HG03097 (cell line): ENCODE measurements around the gene MSI2.

ENCODE experiments used
- ATAC-seq: cut with Tn5 transposase; IDR thresholded peaks from one replicate; pipeline ENCODE4 v1.9.1; 2021; ENCODE audit not compliant: unreplicated experiment, low FRiP score

The MSI2 gene

DNA sequence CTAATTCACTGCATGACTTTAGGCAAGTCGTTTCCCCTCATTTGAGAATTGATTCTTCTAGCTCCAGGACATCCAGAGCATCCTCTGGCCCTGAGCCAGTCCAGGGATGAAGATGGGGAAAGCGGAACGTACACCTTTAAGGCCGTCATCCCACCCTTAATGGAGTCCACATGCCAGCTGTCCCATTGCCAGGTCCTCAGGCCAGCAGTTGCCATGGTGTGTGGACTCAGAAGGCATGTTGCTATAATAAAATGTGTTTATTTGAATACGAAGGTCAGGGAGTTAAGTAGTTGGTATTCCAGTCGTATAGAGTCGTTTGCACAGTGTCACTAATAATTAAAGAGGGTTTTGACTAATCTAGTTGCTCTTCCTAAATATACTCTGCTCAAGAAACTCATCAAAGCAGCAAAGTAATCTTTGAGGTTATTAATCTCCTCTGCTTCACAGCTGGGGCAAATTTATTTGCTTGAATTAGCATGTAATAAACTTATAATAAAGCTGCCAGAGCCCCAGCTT lies 458.4 kb downstream of the MSI2 start:
- ATAC-seq: no peak

DNA sequence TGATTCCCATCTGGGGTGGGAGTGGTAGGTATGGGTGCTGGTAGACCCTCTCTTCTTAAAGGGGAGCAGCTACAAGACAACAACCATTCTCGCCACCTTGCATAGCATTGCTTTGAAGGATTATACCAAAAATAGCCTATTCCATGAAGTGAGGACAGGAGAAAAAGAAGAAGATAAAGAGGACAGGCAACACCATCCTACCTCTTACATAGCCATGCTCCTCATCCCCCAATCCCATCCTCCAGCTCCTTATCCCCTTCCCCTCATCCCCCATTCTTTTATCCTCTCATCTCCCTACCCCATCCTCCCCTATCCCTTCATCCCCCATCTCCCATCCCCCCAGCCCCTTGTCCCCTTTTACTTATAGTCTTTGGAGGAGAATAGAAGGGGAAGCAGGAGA lies 459.7 kb downstream of the MSI2 start:
- ATAC-seq: no peak

- no peak for ATAC-seq
Measured at GRCh38 chr17:57718878-57719277, 462.6 kb downstream of the MSI2 start.

- no peak for ATAC-seq
Measured at GRCh38 chr17:57720386-57721035, 464.2 kb downstream of the MSI2 start.

DNA sequence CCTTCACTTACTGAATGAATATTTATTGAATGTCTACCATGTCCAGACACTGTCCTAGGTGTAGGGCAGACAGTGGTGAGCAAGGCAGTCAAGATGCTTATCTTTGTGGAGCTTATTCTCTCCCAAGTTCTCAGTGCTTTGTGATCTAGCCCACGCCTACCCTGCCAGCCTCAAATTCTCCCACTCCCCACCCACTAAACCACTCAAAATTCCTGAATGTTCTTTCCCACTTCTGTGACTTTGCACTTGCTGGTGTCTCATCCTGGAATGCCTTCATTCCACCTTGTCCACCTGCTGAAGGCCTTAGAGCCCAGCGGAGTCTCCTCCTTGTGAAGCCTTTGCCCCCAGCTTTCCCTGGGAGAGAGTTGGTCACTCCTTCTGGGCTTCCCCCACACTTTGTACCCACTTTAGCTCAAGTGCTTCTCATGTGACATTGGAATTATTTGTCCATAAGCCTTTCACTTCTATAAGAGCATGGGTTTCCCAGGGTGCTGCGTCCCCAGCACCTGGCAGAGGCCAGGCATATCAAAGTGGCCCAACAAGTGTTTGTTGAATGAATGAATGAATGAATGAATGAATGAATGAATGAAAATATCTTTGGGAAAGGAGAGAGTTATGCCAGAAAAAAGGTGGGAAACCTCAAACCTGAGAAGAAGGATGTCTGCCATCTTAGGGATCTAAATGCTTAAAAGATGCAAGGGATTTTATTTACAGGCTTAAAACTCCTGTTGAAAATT lies 465.8 kb downstream of the MSI2 start:
- no peak for ATAC-seq

DNA sequence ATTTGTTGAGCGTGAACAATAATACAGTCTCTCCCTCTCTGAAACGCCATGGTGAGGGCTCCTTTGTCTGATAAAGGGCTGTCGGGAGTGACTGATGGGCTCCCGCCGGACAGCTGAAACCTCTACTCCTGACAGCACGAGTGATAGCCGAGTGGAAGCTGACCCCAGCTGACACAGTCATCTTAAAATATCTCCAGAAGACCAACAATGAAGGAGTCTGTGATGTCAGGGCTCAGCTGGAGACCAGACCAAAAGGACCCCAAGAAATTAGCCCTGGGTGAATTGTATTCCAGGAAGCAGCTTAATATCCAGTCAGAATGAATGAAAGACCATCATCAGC lies 466.4 kb downstream of the MSI2 start:
- ATAC-seq: no peak

DNA sequence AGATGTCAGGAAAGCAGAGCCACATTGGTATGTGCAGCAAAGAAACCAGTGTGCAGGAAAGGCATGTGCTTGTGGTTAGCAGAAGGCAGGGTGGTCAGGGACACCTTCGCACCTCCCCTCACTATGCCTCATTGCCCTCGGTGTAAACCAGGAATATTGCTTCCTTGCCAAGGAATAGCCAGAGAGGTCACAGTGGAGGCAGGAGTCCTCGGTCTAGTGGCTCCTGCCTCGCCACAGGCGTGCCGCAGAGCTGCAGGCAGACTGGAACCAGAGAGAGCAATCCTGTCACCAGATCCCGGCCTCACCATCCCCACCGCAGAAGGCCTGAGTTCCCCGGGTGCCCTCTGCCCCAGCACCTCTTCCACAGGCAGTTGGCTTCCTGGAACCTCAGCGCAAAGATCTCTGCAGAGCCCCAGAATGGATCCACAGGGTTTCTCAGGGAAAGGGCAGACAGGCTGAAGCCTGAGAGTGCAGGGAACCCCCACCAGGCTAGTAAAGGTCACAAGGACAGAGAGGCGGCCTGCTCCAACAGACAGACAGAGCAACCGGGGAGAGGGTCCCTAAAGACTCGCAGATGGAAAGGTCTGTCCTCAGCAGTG lies 467.2 kb downstream of the MSI2 start:
- no peak for ATAC-seq

GRCh38 chr17:57724026-57724728 lies 467.9 kb downstream of the MSI2 start:
- ATAC-seq: peak; percentile 72

GRCh38 chr17:57724729-57725125 lies 468.4 kb downstream of the MSI2 start:
- no peak for ATAC-seq

DNA sequence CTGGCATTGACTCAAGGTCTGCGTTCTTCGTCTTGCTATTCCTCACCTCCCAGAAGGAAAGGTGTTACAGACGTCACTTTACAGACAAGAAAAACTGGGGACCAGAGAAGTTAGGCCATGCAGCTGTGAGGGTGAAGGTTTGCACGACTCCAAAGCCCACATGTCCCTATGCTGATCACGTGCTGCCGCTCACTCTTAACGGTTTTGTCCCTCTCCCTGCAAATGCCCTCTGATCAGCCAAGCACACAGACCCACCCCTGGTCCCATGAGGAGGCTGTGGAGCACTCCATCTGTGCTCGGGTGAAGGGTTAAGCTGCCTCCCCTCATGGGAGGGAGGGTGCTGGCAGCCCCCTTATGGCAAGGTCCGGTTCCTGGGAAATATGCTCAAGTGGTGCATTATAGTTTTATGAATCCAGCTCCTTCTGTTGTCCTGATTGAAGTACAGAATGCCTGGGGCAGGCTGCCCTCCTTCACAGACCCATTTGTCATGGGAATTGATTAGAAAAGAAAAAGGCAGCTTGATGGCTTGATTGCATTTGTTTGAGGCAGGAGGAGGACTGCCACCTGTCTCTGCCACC lies 470.0 kb downstream of the MSI2 start:
- no peak for ATAC-seq

- ATAC-seq: no peak
Measured at GRCh38 chr17:57726838-57727237, 470.5 kb downstream of the MSI2 start.

GRCh38 chr17:57727630-57728175 lies 471.4 kb downstream of the MSI2 start:
- ATAC-seq: no peak

GRCh38 chr17:57730026-57730701 lies 473.8 kb downstream of the MSI2 start:
- ATAC-seq: no peak

DNA sequence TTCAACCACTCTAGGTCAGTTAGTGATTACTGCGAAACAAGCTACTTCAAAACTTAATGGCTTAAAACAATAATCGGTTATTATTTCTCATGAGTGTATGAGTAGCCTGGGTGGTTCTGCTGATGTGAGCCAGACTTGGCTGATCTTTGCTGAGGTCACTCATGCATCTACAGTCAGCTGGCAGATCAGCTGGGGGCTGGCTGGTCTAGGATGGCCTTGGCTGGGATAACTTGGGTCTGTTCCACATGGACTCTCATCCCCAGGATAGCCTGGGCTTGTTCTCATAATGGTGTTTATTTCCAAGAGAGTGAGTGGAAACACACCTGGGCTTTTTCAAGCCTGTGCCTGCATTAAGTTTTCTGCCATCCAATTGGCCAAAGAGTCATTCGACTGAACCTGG lies 475.7 kb downstream of the MSI2 start:
- ATAC-seq: no peak

DNA sequence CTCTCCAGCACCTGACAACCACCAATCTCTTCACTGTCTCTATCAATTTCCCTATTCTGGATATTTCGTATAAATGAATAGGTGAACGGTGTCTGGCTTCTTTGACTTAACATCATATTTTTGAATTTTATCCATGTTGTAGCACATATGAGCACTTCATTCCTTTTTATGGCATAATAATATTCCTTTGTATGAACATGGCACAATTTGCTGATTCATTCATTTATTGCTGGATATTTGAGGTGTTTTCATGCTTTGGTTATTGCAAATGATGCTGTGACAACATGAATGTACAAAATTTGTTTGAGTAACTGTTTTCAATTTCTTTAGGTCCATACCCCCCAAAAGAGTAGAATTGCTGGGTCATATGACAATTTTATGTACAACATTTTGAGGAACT lies 476.8 kb downstream of the MSI2 start:
- no peak for ATAC-seq
